C4-2B (cell line): ENCODE results near the gene ZNF431.

Source experiments
- CTCF ChIP-seq: fragments of 450-650 bp; conservative IDR thresholded peaks from 2 replicates; pipeline ENCODE4 v1.5.1; 2017; ENCODE audit warnings: mild to moderate bottlenecking
- ZFX ChIP-seq: fragments of 450-650 bp; IDR thresholded peaks from 2 replicates; pipeline ENCODE4 v1.6.1; 2017

GRCh38 chr19:21127001-21127400, 14.8 kb upstream of the ZNF431 start:
- TF ChIP-seq CTCF, result no peak
- no peak for TF ChIP-seq ZFX
